ENCODE results near the gene WBP1.
"Not testable (repeated sequence)": the region's sequence is repeated elsewhere in the genome, so short reads cannot be mapped to it uniquely, and the experiment has no call there.

The WBP1 gene

DNA sequence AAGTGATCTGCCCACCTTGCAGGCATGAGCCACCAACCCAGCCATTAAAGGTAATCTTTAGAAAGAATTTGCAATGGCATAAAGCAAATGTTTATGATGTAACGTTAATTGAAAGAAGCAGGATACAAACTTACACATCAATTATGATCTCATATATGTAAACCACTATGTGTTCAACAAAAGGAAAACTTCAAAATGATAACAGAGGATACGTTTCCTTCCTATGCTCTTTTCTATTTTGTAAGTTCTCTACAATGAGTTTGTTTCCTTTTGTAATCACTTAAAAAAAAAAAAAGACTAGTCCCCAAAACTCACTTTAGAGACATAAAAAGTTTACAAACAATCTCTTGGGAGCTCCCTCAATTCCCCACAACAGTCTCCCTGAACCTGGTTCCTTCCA is 38.2 kb upstream of the WBP1 start:
- Histone ChIP-seq H3K9me3 (ENCODE audit: control insufficient read depth, insufficient read depth, low read depth, low read length) (no peaks in the 10 kb centered on the region), H3K36me3 (ENCODE audit: control insufficient read depth, insufficient read depth, low read length) (peaks cover 5% of the 10 kb centered on the region), H3K4me3 (ENCODE audit: low read depth, low read length) (no peak overlapping the region), H3K27me3 (ENCODE audit: control insufficient read depth, insufficient read depth, low read length) (peaks cover 26% of the 10 kb centered on the region), H3K9ac (ENCODE audit: low read length) (no peak overlapping the region), H3K4me1 (ENCODE audit: control insufficient read depth, insufficient read depth, low read length) (0 out of 2 replicates have a peak, but pooled peaks cover 4% of the 10 kb centered on the region), H3K27ac (ENCODE audit: low read depth, low read length) (no peak overlapping the region)

DNA sequence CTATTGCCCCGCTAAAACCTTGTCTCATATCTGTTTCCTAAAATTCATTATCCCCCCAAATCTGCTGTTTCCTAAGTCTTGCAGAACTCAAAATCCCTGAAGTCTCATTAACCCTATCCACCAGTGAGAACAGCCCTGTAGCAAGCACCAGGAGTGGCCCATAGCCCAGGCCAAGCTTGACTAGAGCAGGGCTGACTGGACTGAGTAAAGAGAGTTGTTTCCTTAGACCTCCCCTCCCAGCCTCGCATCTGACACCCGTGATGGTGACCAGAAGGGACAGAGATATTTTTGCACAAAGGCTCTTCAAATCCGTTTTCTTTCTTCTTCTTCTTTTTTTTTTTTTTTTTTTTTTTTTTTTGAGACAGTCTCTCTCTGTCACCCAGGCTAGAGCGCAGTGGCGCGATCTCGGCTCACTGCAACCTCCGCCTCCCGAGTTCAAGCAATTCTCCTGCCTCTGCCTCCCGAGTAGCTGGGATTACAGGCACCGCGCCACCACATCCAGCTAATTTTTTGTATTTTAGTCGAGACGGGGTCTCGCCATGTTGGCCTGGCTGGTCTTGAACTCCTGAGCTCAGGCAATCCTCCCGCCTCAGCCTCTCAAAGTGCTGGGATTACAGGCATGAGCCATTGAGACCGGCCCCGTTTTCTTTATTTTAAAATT is 37.7 kb upstream of the WBP1 start:
- not testable (repeated sequence) for H3K4me1 ChIP-seq (ENCODE audit: control insufficient read depth, insufficient read depth, low read length); H3K9ac ChIP-seq (ENCODE audit: low read length); H3K27ac ChIP-seq (ENCODE audit: low read depth, low read length); H3K9me3 ChIP-seq (ENCODE audit: control insufficient read depth, insufficient read depth, low read depth, low read length)
- H3K36me3 ChIP-seq (ENCODE audit: control insufficient read depth, insufficient read depth, low read length): peaks cover 11% of the 10 kb centered on the region
- peaks cover 26% of the 10 kb centered on the region for H3K27me3 ChIP-seq (ENCODE audit: control insufficient read depth, insufficient read depth, low read length)
- peak overlapping the region; percentile 79 for H3K4me3 ChIP-seq (ENCODE audit: low read depth, low read length)

DNA sequence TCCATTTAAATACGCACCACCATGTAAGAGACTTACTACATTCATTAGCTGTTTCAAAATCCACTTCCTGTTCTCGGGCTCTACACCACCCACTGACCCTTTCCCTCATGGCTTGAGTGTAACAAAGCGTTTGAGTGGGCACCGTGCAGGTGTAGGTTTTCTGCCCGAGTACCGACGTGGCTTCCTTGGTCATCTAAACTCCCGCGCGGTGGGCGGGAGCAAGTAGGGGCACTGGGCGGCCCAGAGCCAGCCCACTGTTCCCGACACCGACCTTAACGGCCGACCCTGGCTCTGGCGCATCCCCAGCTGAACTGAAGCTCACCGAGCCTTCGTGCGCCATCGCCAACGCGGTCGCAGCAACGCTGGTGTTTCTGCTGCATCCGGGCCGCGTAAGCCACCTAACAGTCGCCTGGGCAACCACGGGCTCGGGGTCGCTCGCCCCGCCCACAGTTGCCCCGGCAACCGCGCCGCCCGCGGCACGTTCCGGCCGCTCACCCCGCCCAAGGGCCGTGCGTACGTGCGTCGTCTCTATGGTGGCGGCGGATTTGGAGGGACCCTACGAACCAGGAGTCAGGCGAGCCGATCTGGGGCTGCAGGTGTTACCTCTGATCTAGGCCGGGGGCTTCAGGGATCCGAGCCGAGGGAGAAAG is 36.9 kb upstream of the WBP1 start, which contains the start of the genes C2orf81 and WDR54:
TSS of gene C2orf81 (minus strand) at position 399 of the 650 bp plus-strand sequence. CDS start at position 340, 59 bp downstream.
TSS of gene WDR54 (plus strand) at position 510 of the 650 bp plus-strand sequence. CDS start 424 bp downstream, outside the sequence.
- peak within 1 kb of the TSS; percentile 79 for H3K4me3 ChIP-seq (ENCODE audit: low read depth, low read length)
- no peaks in the 10 kb centered on the region for H3K9me3 ChIP-seq (ENCODE audit: control insufficient read depth, insufficient read depth, low read depth, low read length)
- H3K27ac ChIP-seq (ENCODE audit: low read depth, low read length): no peak within 1 kb of the TSS
- H3K27me3 ChIP-seq (ENCODE audit: control insufficient read depth, insufficient read depth, low read length): peaks cover 26% of the 10 kb centered on the region; the same call in 1 of the 2 replicates
- H3K9ac ChIP-seq (ENCODE audit: low read length): peak within 1 kb of the TSS; percentile 68
- peaks cover 18% of the 10 kb centered on the region for H3K36me3 ChIP-seq (ENCODE audit: control insufficient read depth, insufficient read depth, low read length)
- H3K4me1 ChIP-seq (ENCODE audit: control insufficient read depth, insufficient read depth, low read length): no peaks in the 10 kb centered on the region

DNA sequence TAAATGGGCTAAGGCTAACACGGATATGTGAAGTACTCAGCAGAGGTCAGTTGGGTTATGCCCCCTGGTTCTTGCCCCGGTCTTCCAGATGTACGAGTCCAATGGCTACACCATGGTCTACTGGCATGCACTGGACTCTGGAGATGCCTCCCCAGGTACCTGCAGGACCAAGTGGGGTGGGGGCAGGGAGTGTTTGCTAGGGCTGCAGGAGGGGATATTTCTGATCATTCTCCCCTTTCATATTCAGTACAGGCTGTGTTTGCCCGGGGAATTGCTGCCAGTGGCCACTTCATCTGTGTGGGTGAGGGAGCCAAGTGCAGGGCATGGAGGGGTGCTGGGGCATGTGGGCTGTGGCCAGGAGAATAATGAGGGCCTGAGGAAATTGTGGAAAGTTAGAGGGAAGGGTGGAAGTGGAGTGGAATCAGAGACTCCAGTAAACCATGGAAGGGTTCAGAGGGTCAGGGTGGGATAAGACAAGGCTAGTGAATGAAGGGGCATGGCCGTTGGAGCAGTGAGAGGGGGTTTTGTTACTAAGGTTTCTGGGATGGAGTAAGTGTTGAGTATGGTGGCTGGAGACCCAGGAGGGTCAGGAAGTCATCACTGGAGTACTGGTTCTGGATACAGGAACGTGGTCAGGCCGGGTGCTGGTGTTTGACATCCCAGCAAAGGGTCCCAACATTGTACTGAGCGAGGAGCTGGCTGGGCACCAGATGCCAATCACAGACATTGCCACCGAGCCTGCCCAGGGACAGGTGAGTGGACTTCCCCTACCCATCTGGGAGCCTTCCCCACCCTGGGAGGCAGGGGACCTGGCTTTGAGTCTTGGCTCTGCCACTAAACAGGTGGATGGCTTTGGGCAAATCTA is 34.8 kb upstream of the WBP1 start:
- Histone ChIP-seq H3K9ac (ENCODE audit: low read length) (no peak overlapping the region), H3K4me3 (ENCODE audit: low read depth, low read length) (no peak overlapping the region)

DNA sequence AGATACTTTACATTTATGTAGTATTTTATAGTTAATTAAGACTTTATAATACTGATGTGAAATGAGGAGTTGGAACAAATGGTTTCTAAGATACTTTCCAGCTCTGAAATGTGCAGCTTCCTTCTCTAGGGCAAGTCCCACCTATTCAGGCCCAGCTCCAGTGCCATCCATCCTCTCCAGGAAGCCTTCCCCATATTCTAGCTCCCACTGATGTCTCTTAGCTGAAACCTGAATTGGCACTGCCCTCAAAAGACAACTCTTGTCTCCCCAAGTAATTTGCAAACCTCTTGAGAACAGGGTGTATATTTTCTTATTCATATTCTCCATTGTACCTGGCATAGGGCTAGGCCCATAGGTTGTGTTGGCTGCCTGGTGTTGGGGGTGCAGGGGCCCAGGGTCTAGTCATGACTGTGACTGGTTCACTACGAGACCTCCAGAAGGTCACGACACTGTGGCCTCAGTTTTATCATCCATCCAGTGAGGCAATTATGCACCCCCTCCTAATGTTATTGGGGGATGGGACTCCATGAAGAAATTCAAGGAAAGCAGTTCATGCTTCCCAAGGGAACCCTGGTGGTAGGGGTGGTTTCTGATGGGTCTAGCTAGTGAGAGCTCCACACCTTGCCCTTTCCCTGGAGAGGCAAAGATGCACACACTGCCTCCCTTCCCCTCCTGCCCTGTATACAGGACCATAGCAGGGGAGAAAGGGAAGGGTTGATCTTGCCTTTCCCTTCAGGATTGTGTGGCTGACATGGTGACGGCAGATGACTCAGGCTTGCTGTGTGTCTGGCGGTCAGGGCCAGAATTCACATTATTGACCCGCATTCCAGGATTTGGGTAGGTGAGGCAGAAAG is 33.9 kb upstream of the WBP1 start:
- Histone ChIP-seq H3K9ac (ENCODE audit: low read length) (no peak overlapping the region), H3K27me3 (ENCODE audit: control insufficient read depth, insufficient read depth, low read length) (peaks cover 26% of the 10 kb centered on the region; the same call in 1 of the 2 replicates), H3K4me3 (ENCODE audit: low read depth, low read length) (no peak overlapping the region), H3K4me1 (ENCODE audit: control insufficient read depth, insufficient read depth, low read length) (no peaks in the 10 kb centered on the region), H3K9me3 (ENCODE audit: control insufficient read depth, insufficient read depth, low read depth, low read length) (no peaks in the 10 kb centered on the region), H3K27ac (ENCODE audit: low read depth, low read length) (no peak overlapping the region), H3K36me3 (ENCODE audit: control insufficient read depth, insufficient read depth, low read length) (peaks cover 49% of the 10 kb centered on the region)

More for the DNA sequence above, 34.8 kb upstream of the WBP1 start:
- Histone ChIP-seq H3K4me1 (ENCODE audit: control insufficient read depth, insufficient read depth, low read length) (no peaks in the 10 kb centered on the region), H3K27me3 (ENCODE audit: control insufficient read depth, insufficient read depth, low read length) (peaks cover 26% of the 10 kb centered on the region; the same call in 1 of the 2 replicates), H3K27ac (ENCODE audit: low read depth, low read length) (no peak overlapping the region), H3K9me3 (ENCODE audit: control insufficient read depth, insufficient read depth, low read depth, low read length) (no peaks in the 10 kb centered on the region), H3K36me3 (ENCODE audit: control insufficient read depth, insufficient read depth, low read length) (peaks cover 40% of the 10 kb centered on the region)

DNA sequence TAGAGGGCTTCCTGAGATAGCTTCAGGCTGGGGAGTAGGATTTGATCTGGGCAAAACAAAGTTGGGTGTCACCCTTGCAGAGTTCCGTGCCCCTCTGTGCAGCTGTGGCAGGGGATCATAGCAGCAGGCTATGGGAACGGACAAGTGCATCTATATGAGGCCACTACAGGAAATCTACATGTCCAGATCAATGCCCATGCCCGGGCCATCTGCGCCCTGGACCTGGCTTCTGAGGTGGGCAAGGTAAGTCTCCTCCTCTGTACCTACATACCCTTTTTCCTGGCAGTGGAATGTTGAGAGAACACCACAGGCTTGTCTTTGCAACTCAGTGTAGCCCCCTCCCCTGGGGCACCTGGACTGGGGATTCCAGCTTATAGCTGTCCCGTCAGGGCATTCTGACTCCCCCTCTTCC is 33.2 kb upstream of the WBP1 start:
- peaks cover 26% of the 10 kb centered on the region; the same call in 1 of the 2 replicates for H3K27me3 ChIP-seq (ENCODE audit: control insufficient read depth, insufficient read depth, low read length)
- no peaks in the 10 kb centered on the region for H3K4me1 ChIP-seq (ENCODE audit: control insufficient read depth, insufficient read depth, low read length)
- peaks cover 55% of the 10 kb centered on the region for H3K36me3 ChIP-seq (ENCODE audit: control insufficient read depth, insufficient read depth, low read length)
- no peak overlapping the region for H3K4me3 ChIP-seq (ENCODE audit: low read depth, low read length)
- H3K27ac ChIP-seq (ENCODE audit: low read depth, low read length): no peak overlapping the region
- H3K9me3 ChIP-seq (ENCODE audit: control insufficient read depth, insufficient read depth, low read depth, low read length): no peaks in the 10 kb centered on the region
- H3K9ac ChIP-seq (ENCODE audit: low read length): no peak overlapping the region

DNA sequence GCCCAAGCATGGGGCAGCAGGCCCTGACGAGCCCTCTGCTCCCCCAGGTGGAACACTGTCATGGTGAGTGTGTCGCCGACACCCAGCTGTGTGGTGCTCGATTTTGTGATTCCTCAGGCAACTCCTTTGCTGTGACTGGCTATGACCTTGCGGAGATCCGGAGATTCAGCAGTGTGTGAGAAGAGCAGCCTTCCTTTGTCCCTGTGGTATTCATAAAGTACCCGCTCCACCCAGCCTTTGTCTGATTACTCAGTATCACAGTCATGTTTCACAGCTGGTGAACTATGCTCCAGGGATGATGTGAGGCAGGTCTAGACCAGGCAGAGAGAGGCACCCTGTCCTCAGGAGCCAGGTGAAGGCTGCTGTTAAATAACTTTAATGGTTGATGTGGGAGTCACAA is 32.7 kb upstream of the WBP1 start:
- peaks cover 21% of the 10 kb centered on the region; the same call in 1 of the 2 replicates for H3K27me3 ChIP-seq (ENCODE audit: control insufficient read depth, insufficient read depth, low read length)
- H3K9ac ChIP-seq (ENCODE audit: low read length): no peak overlapping the region
- H3K4me3 ChIP-seq (ENCODE audit: low read depth, low read length): no peak overlapping the region
- H3K36me3 ChIP-seq (ENCODE audit: control insufficient read depth, insufficient read depth, low read length): peaks cover 60% of the 10 kb centered on the region
- H3K9me3 ChIP-seq (ENCODE audit: control insufficient read depth, insufficient read depth, low read depth, low read length): no peaks in the 10 kb centered on the region
- no peaks in the 10 kb centered on the region for H3K4me1 ChIP-seq (ENCODE audit: control insufficient read depth, insufficient read depth, low read length)
- no peak overlapping the region for H3K27ac ChIP-seq (ENCODE audit: low read depth, low read length)

DNA sequence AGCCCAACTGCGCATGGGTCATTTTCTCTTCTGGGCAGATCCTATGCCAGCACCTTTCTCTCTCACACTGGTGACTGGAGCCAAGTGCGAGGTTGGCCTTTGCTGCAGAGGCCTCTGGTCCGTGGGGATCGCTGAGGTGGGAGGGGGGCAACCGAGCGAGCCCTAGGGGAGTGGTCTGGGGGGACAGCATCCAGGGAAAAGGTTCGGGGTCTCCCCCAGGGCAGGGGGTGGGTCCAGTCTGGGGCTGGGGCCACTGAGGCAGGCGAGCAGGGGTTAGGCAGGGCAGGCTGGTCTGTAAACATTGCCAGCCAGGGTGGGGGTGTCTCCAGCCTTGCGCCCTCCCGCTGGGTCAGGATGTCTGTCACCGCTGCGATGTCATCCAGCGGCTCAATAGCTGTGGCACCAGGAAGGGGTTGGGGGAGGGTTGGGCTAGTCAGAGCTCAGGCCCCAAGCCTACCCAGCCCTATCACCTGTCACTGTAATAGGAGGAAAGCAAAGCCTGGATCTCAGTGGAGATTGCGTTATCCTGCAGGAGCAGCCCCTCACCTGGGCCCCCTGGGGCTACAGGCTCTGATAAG is 32.0 kb upstream of the WBP1 start:
- Histone ChIP-seq H3K9me3 (ENCODE audit: control insufficient read depth, insufficient read depth, low read depth, low read length) (no peaks in the 10 kb centered on the region), H3K27me3 (ENCODE audit: control insufficient read depth, insufficient read depth, low read length) (peaks cover 14% of the 10 kb centered on the region; the same call in 1 of the 2 replicates), H3K27ac (ENCODE audit: low read depth, low read length) (no peak overlapping the region), H3K4me1 (ENCODE audit: control insufficient read depth, insufficient read depth, low read length) (no peaks in the 10 kb centered on the region), H3K9ac (ENCODE audit: low read length) (no peak overlapping the region), H3K36me3 (ENCODE audit: control insufficient read depth, insufficient read depth, low read length) (peaks cover 68% of the 10 kb centered on the region), H3K4me3 (ENCODE audit: low read depth, low read length) (no peak overlapping the region)

DNA sequence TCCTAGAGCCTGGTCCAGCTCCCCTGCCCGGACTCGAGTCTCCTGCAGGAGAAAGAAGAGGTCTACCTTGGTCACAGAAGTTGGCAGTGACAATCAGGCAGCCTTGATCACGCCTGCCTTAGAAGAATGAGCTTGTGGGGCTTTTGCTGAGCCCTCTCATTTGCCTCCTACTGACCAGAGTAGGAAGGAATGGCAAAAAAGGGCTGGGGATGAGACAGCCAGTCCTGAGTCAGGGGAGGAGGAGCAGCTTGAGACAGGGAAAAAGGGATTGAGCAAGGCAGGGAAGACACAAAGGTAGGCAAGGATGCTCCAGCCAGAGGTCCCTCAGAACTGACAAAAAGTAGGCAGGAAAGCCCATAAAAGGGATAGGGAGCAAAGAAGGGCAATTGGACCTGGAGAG is 30.7 kb upstream of the WBP1 start:
- Histone ChIP-seq H3K27me3 (ENCODE audit: control insufficient read depth, insufficient read depth, low read length) (peaks cover 10% of the 10 kb centered on the region; the same call in 1 of the 2 replicates), H3K36me3 (ENCODE audit: control insufficient read depth, insufficient read depth, low read length) (peaks cover 80% of the 10 kb centered on the region), H3K9me3 (ENCODE audit: control insufficient read depth, insufficient read depth, low read depth, low read length) (no peaks in the 10 kb centered on the region), H3K4me3 (ENCODE audit: low read depth, low read length) (no peak overlapping the region), H3K27ac (ENCODE audit: low read depth, low read length) (no peak overlapping the region), H3K4me1 (ENCODE audit: control insufficient read depth, insufficient read depth, low read length) (no peaks in the 10 kb centered on the region), H3K9ac (ENCODE audit: low read length) (no peak overlapping the region)

DNA sequence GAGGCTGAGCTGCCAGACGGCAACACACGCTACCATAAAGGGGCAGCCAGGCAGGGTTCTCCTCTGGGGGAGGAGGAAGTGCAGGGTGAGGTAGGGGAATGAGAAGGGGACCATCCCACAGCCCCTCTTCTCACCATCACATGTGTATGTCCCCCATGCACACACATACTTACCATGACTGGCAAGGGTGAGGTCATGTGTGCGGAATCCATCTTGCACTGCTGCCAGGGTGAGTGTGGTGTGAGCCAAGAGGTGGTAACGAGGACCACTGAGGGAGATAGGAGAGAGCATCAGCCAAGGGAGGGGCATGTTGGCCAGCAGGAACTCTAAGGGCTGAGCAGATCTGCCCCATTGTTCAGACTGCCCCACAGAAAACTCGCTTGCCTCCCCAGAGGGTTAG is 29.6 kb upstream of the WBP1 start:
- Histone ChIP-seq H3K9ac (ENCODE audit: low read length) (no peak overlapping the region), H3K4me3 (ENCODE audit: low read depth, low read length) (no peak overlapping the region), H3K36me3 (ENCODE audit: control insufficient read depth, insufficient read depth, low read length) (peaks cover 82% of the 10 kb centered on the region), H3K27ac (ENCODE audit: low read depth, low read length) (no peak overlapping the region), H3K27me3 (ENCODE audit: control insufficient read depth, insufficient read depth, low read length) (no peaks in the 10 kb centered on the region), H3K9me3 (ENCODE audit: control insufficient read depth, insufficient read depth, low read depth, low read length) (no peaks in the 10 kb centered on the region), H3K4me1 (ENCODE audit: control insufficient read depth, insufficient read depth, low read length) (no peaks in the 10 kb centered on the region)
